ENCODE data around the gene KRTAP2-2.

- TF ChIP-seq POLR2AphosphoS5 (IDR thresholded peaks at IDR 0.05; ENCODE audit: low read depth, low read length), result no peak
- no peak for TF ChIP-seq POU5F1 (IDR thresholded peaks at IDR 0.05; ENCODE audit: low read depth, low read length)
- no peak for TF ChIP-seq CTCF (IDR thresholded peaks at IDR 0.05; ENCODE audit: control extremely low read depth in 1 of 3, insufficient read depth in 1 of 3, low read depth in 1 of 3, low read length in 3 of 3)
- TF ChIP-seq HDAC2 (IDR thresholded peaks at IDR 0.05; ENCODE audit: borderline replicate concordance in 1 of 2, low read depth in 2 of 2, low read length in 2 of 2), result no peak
- TF ChIP-seq ATF3 (IDR thresholded peaks at IDR 0.05; ENCODE audit: insufficient read depth, low read depth, low read length), result no peak
- no peak for TF ChIP-seq SP4 (IDR thresholded peaks at IDR 0.05; ENCODE audit: low read length)
- TF ChIP-seq TBP (IDR thresholded peaks at IDR 0.05; ENCODE audit: low read depth, low read length), result no peak
- no peak for TF ChIP-seq CEBPB (IDR thresholded peaks at IDR 0.05; ENCODE audit: low read depth, low read length)
- no peak for TF ChIP-seq YY1 (IDR thresholded peaks at IDR 0.05; ENCODE audit: low read depth, low read length)
- no peak for TF ChIP-seq ASH2L (IDR thresholded peaks at IDR 0.05; ENCODE audit: low read length)
Measured at GRCh38 chr17:41013181-41013580, 41.8 kb downstream of the KRTAP2-2 start.

Measured in H1 (cell line).